Retinal pigment epithelial cell (primary cell): ENCODE results near the gene CHMP3.
"Not testable (repeated sequence)": the region's sequence is repeated elsewhere in the genome, so short reads cannot be mapped to it uniquely, and the experiment has no call there.

Source experiments
- DNase-seq: peaks from one replicate; pipeline ENCODE4 v3.0.0-alpha.2; 2010; ENCODE audit warnings: low read depth
- H3K4me3 ChIP-seq: 2 replicates; pipeline ENCODE4 v1.5.1; 2011; ENCODE audit warnings: mild to moderate bottlenecking, low read length, control low read depth, moderate library complexity
- TF ChIP-seq, protein P1 (sequence below): conservative IDR thresholded peaks from 2 replicates; pipeline ENCODE4 v1.5.1; 2011; ENCODE audit warnings: low read depth, low read length, control low read depth, inconsistent platforms

CHMP3 gene

DNA sequence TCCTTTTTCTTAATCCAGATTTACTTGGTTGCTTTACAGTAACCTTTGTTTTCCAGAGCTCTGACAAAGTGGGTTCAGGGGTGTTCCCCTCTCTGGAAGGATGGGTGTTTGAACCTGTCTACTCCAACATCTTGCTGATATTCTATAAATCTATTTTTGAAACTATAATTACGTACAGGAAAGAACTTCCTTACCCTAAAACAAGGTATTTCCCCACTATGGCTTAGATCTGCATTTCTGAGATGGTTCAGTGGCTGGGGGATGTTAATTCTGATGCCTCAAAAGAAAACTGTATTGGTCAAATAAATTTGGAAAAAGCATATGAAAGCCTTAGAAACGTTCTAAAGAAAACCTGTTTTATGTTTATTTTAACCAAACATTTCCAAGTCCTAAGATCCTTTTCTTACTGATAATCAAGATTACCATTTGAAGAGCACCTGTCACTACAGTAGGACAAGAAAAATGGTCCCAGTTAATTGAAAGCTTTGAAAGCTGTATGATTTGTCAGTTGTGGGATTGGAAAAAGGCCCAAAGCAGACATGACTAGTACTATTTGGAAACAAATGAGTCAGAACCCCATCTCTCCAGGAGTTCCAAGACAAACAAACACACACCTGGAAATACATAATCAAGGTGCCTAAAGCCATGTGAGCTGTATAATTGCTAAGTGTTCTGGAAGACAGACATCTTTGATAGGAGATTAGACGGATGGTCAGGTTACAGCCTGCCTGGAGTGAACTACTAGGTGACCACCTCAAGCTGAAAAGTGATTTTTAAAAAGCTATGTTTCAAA is 64.6 kb downstream of the CHMP3 start:
- no peak overlapping the region for H3K4me3 ChIP-seq
- TF ChIP-seq, protein P1, sequence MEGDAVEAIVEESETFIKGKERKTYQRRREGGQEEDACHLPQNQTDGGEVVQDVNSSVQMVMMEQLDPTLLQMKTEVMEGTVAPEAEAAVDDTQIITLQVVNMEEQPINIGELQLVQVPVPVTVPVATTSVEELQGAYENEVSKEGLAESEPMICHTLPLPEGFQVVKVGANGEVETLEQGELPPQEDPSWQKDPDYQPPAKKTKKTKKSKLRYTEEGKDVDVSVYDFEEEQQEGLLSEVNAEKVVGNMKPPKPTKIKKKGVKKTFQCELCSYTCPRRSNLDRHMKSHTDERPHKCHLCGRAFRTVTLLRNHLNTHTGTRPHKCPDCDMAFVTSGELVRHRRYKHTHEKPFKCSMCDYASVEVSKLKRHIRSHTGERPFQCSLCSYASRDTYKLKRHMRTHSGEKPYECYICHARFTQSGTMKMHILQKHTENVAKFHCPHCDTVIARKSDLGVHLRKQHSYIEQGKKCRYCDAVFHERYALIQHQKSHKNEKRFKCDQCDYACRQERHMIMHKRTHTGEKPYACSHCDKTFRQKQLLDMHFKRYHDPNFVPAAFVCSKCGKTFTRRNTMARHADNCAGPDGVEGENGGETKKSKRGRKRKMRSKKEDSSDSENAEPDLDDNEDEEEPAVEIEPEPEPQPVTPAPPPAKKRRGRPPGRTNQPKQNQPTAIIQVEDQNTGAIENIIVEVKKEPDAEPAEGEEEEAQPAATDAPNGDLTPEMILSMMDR: no peak
- DNase-seq: no peak

DNA sequence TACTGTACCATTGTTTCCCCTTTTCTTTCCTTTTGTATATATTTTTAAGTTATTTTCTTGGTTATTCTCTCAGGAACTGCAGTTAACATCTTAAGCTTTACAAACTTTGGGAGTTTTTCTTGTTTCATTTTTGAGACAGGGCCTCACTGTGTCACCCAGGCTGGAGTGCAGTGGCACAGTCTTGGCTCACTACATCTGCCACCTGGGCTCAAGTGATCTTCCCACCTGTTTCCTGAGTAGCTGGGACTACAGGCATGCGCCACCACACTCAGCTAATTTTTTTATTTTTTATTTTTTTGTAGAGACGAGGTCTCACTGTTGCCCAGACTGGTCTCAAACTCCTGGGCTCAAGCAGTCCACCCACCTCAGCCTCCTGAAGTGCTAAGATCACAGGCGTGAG is 66.9 kb downstream of the CHMP3 start:
- not testable (repeated sequence) for DNase-seq

DNA sequence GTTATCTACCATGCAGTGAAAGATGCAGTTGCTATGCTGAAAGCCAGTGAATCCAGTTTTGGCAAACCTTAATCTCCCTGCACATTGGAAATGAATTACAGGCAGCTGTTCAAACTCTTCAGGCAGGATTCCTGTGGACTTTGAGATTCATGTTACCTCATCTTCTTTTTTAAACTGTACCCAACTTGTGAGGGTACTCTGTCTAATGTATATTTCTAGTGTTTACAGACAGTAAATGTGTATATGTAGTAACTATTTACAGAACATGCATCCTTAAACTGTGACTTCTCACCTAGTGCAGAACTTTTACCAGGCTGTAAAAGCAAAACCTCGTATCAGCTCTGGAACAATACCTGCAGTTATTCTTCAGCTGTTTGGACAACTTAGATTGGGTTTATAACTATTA is 71.2 kb downstream of the CHMP3 start:
- H3K4me3 ChIP-seq: no peak overlapping the region
- TF ChIP-seq, protein P1: no peak
- no peak for DNase-seq

More for the DNA sequence above, 66.9 kb downstream of the CHMP3 start:
- H3K4me3 ChIP-seq: not testable (repeated sequence)

DNA sequence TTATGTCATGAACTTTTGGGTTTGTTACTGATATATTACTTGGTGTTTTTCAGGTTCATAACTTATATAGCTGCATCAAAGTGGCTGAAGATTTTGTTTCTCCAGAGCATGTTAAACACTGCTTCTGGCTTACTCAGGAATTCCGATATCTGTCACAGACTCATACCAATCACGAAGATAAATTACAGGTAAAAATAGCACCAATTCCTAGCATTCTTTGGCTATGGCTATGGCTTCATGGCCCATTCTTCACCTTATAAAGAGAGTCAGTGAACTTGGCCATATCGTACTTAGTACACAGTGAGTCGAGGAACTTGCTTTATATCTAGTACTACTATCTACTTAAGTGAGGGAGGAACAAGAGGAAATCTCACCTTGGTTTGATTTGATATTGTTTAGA is 72.2 kb downstream of the CHMP3 start:
- H3K4me3 ChIP-seq: no peak overlapping the region
- TF ChIP-seq, protein P1: no peak
- no peak for DNase-seq

DNA sequence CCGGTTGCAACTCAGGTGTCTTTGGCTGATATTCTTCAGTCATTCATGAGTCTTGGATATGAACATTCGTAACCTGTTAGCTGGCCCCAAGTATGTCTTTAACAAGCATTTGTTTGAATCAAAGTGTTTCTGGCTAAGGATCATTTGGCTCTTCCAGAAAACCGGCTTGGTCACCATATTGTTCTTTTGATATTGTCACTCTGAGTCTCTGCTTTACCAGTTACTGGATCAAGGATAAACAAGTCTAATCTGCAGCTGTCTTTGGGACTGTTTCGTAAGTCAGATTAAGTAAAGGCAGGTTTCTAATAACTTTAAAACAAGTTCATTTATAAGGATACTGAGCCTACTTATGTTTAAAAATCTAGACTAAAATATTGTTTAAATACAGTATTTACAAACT is 73.0 kb downstream of the CHMP3 start:
- DNase-seq: no peak

DNA sequence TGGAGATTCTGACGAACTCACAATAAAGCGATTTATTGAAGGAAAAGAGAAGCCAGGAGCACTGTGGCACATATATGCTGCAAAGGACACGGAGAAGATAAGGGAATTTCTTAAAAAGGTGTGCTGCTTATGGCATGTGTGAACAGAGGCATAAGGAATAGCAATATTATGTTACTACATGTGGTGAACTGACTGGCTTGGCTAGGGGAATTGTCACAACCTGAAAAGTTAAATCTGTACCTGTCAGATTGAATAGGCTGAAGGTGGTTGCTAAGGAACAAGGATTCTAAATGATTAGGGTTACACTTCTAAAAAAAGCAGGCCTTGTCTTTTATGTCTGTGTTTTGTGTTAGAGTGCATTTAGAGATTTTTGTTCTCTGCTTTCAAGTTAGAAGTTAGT is 73.7 kb downstream of the CHMP3 start:
- no peak for DNase-seq
- TF ChIP-seq, protein P1: no peak
- no peak overlapping the region for H3K4me3 ChIP-seq

More for the DNA sequence above, 73.0 kb downstream of the CHMP3 start:
- H3K4me3 ChIP-seq: no peak overlapping the region
- TF ChIP-seq, protein P1: no peak

DNA sequence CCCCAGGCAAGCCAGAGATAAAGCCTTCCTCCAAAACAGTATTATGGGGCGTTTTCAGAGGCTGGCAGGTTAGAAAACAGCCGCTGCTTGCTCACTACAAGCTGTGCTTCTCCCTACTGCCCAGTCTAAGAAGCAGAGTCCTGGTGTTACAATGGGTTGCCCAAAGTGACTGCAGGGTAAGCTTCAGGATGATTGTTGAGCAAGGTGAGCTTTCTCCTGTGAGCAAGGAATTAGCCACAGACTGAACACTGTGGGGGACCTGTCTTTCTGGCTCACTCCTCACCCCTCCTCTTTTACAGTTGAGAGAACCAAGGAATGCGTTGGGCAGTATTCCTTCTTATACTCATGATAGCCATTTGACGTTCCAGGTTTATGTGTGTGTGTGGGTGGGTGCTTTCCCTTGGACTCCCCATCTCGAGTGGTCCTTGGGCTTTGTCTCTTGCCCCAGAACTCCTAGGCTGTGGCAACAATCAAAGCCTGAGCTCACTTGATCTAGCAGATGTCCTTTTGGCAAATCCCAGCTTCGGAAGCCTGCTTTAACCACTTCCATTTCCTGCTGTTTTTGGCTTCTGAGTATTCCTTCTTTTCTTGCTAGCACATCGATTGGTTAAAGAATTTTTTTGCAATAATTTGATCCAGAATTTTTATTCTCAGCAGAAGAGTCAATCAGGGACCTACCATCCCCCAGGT is 74.5 kb downstream of the CHMP3 start:
- DNase-seq: no peak
- TF ChIP-seq, protein P1: no peak
- no peak overlapping the region for H3K4me3 ChIP-seq
